ENCODE results near the gene RINL.

The RINL gene

DNA sequence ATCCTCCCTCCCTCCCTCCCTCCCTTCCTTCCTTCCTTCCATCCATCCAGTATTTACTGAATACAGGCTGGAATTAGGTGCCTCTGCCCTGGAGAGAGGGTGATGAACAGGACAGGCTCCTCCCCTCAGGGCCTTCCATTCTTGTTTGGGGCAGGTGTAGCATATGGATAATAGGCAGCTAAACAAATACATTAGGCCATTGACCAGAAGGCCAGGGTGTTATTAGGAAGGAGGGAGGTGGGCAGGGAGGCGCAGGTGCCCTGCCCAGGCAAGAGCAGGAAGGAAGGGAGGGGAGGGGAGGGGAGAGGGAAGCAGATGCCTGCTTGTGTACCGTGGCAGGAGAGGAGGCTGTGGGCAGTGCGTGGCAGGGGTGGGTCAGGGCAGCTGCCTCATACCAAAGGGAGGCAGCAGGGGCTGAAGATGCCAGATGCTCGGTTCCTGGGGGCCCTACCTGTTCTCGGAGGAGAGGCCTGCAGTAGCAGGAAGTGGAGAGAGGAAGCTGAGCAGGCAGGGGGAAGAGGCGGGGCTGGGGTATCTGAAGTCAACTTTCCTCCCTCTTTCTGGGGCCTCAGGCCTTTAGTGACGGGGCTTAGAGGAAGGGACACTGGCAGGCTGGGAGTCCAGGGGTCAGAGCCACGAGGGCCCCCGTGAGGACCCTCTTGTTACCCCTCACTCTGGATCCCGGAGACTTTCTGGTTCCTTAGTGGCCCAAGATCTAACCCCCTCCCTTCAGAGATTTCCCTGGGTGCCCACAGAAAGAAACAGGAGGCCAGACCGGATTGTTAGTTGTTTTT, at the start of gene RINL:
RINL (minus strand) TSS at position 495 of the 794 bp plus-strand sequence. CDS start 1,533 bp downstream, outside the sequence.
- DNase-seq (ENCODE audit: low spot score), result no peak

DNA sequence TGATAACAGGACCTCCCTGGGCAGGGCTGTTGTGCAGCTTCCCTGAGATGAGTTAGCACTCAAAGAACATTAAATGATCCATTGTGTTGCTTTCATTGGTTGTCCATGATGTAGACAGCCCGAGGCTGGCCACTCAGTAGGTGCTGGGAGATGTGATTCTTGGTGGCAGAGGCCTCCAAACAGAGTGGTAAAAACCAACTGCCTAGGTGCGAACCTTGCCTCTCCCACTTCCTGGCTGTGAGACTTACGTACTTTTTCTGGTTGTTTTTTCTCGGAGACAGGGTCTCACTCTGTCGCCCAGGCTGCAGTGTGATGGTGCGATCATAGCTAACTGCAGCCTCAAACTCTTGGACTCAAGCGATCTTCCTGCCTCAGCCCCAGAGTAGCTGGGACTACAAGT, 46.3 kb upstream of the RINL start:
- no peak for DNase-seq (ENCODE audit: low spot score)

- DNase-seq (ENCODE audit: low spot score), result no peak
Observed at GRCh38 chr19:38922482-38922881, 44.4 kb upstream of the RINL start.

- no peak for DNase-seq (ENCODE audit: low spot score)
Observed at GRCh38 chr19:38921420-38922274, 43.6 kb upstream of the RINL start.

DNA sequence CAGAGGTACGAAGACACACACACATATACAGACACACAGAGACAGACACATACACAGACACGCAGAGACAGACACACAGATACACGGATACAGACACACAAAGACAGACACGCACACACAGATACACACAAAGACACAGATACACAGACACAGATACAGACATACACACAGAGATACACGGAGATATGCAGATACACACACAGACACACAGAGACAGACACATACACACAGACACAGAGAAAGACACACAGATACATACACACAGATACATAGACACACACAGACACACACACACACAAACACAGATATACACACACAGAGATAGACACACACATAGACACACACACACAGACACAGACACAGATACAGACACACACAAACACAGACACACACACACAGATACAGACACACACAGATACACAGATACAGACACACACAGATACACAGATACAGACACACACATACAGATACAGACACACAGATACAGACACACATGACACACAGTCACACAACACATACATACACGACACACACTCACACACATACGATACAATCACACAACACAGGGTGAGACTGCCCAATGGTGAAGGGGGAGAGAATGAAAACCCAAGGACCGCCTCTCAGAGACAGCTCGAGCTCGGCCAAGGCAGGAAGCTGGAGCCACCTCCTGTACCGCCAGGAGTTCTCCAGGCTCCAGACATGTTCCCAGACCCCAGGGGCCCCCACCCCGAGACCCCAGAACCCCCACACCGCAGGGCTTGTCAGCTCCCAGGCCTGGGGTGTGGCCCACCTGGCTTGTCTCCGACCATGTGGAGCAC, 42.7 kb upstream of the RINL start:
- DNase-seq (ENCODE audit: low spot score), result no peak

GRCh38 chr19:38919837-38920601, 41.9 kb upstream of the RINL start:
- no peak for DNase-seq (ENCODE audit: low spot score)

GRCh38 chr19:38918526-38918925, 40.5 kb upstream of the RINL start:
- DNase-seq (ENCODE audit: low spot score), result no peak

GRCh38 chr19:38917921-38918491, 39.9 kb upstream of the RINL start:
- no peak for DNase-seq (ENCODE audit: low spot score)

DNA sequence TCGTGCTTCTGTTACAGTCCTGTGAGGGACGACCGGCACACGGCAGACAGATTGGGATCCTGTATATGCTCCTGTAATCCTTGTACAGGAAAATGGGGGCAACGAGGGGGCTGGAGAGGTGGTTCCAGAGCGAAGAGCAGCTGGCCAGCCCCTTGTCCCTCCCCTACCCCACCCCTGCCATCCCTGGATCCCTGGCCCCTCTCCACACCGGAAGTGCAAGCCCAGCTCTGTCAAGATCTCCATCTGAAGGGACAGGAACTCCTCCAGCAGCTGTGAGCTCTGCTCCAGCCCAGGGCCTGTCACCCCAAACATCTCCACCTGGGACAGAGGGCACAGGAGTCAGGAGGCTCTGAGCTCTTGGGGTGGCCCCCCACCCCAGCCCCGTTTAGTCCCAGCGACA, 39.4 kb upstream of the RINL start:
- DNase-seq (ENCODE audit: low spot score), result no peak

- DNase-seq (ENCODE audit: low spot score), result no peak
Observed at GRCh38 chr19:38915329-38916321, 37.5 kb upstream of the RINL start.

DNA sequence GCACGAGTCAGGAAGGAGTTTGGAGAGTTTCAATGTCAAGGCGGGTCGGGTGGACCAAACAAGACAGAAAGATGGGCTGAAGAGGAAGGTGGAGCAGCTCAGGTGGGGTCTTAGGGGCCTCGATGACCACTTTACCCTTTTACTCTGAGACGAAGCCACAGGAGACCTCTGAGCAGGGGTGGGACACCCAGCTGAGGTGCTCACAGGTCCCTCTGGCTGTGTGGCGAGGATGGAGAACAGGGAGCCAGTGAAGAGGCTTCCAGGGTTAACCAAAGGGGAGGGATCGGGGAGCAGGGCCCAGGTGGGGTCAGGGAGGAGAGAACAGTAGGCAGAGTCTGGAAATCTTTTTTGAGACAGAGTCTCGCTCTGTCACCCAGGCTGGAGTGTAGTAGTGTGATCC, 35.9 kb upstream of the RINL start:
- no peak for DNase-seq (ENCODE audit: low spot score)

GRCh38 chr19:38912600-38913514, 34.8 kb upstream of the RINL start:
- no peak for DNase-seq (ENCODE audit: low spot score)

GRCh38 chr19:38911388-38912001, 33.4 kb upstream of the RINL start:
- no peak for DNase-seq (ENCODE audit: low spot score)

DNA sequence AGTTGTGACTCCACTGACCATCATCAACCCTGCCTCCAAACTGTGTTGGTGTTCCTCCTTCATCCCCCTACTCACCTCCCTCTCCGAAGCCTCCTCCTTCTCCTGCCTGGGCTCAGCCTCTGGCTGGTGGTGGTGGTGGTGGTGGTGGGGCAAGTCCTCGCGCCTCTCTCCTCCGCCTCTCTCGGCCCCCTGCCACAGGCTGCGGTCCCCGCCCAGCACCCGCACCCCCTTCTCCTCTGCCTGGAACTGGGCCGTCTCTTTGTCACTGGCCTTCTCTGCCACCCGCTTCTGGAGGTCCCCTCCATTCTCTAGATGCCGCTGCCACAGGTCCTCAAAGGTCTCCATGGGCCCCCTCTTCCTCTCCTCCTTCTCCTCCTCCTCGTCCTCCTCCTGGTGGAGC, 32.4 kb upstream of the RINL start:
- no peak for DNase-seq (ENCODE audit: low spot score)

GRCh38 chr19:38908911-38909310, 30.8 kb upstream of the RINL start:
- no peak for DNase-seq (ENCODE audit: low spot score)

DNA sequence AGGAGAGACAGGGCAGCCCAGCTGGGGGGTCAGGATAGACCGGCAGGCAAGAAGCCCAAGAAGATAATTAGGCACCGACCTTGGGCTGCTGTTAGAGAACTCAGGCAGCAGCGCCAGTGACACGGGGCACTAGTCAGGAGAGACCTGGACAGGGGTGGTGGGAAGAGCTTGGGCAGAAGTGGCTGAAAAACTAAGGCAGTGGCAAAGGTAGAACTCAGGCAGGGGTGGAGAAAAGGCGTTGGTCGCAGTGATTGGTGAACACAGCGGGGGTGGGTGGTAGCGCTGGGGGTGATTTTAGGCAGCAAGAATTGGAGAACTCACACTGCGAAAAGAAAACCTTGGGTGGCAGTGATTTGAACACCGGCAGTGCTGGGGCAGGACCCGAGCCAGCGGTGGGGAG, 29.6 kb upstream of the RINL start:
- DNase-seq (ENCODE audit: low spot score), result no peak

GRCh38 chr19:38907227-38907626, 29.2 kb upstream of the RINL start:
- no peak for DNase-seq (ENCODE audit: low spot score)

DNA sequence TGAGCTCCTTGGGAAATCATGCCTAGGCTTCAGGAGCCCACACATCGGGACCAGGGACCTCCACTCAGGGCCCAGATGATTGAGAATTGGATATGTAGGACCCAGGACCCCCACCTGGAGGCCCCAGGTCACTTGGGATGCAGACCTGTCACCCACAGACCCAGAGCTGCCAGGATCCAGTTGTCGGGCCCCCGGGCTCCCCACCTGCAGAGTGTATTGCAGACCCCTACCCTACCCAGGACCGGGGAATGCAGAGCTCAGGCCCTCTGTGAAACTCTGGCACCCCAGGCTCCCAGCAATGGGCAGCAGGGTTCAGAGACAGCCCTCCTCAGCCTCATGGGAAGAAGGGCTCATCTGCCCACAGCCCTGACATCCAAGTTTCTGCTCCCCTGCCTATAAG, 27.5 kb upstream of the RINL start:
- DNase-seq (ENCODE audit: low spot score), result no peak
